Measurements from ENCODE around the gene TCF23.

- TF ChIP-seq MXI1 (IDR thresholded peaks at IDR 0.05; ENCODE audit: borderline replicate concordance, low read depth, low read length) = no peak
- TF ChIP-seq POLR2A (IDR thresholded peaks at IDR 0.05; ENCODE audit: low read depth, low read length) = no peak
- no peak for TF ChIP-seq CTCF (conservative IDR thresholded peaks at IDR 0.05; ENCODE audit: low read depth, low read length)
- no peak for TF ChIP-seq BHLHE40 (IDR thresholded peaks at IDR 0.05; ENCODE audit: low read depth, low read length)
Observed at GRCh38 chr2:27139310-27139709, 9.5 kb upstream of the TCF23 start, which contains the start of gene PRR30.
